ENCODE measurements around the gene REC114. TPM values are rescaled to one million over a fixed set of nuclear protein-coding genes. Genes with fewer than 3 reads are reported as not detected.

Gene REC114
- total RNA-seq, 1 experiment from 2014 or later = not detected

GRCh38 chr15:73539212-73540128 is 96.5 kb downstream of the REC114 start:
- 0 out of 2 replicates have a peak, but pooled peaks cover 3% of the 10 kb centered on the region for H3K9me2 ChIP-seq (ENCODE audit: insufficient read depth)
- H2AFZ ChIP-seq (ENCODE audit: low read depth, low read length, poor library complexity, severe bottlenecking) = no peak overlapping the region
- H3K4me3 ChIP-seq (replicated peaks in 1 of 2; ENCODE audit: low read depth in 1 of 2, low read length in 2 of 2) = no peak overlapping the region
- no peak overlapping the region for H3K9ac ChIP-seq (ENCODE audit: low read length)
- no peak for DNase-seq (ENCODE audit: low read depth, low spot score)
- no peak for TF ChIP-seq ZBTB33 (IDR thresholded peaks at IDR 0.05; ENCODE audit: extremely low read depth, insufficient replicate concordance, low read length)
- TF ChIP-seq CEBPB (IDR thresholded peaks at IDR 0.05; ENCODE audit: low read depth) = peak; percentile 51; the same call in 1 of the 2 replicates
- no peak for TF ChIP-seq ATF3 (IDR thresholded peaks at IDR 0.05)
- TF ChIP-seq RAD21 (IDR thresholded peaks at IDR 0.05; ENCODE audit: low read depth) = peak; percentile 25; the same call in 1 of the 2 replicates
- no peaks in the 10 kb centered on the region for H4K20me1 ChIP-seq (ENCODE audit: insufficient read depth)
- intact Hi-C loops (cut with micrococcal nuclease) = no loop called here
- no peaks in the 10 kb centered on the region for H3K27me3 ChIP-seq (ENCODE audit: insufficient read depth, low read length)
- H3K4me2 ChIP-seq (ENCODE audit: low read length) = peak overlapping the region; percentile 31; the same call in 1 of the 2 replicates
- H3K79me2 ChIP-seq (ENCODE audit: insufficient read depth, low read length) = no peaks in the 10 kb centered on the region
- CTCF ChIA-PET = interaction anchor here (0.7 kb wide), 2 partner anchors 135 to 788 kb away, joined by 3 read pairs; no protein-coding TSS in a partner anchor
- BruUV-seq (replicated peaks) = no TSS peak
- H3K27ac ChIP-seq (ENCODE audit: low read depth, low read length) = no peak overlapping the region
- H3K36me3 ChIP-seq (ENCODE audit: control insufficient read depth in 1 of 2, insufficient read depth in 2 of 2, low read length in 2 of 2) = no peaks in the 10 kb centered on the region
- RAD21 ChIA-PET (ENCODE audit: low non-redundant PET in 1 of 2, low total read pairs in 2 of 2, uncharacterized antibody in 2 of 2, unreplicated experiment in 2 of 2) = interaction anchor here in 1 of 2 experiments (0.6 kb wide), 1 partner anchor 95 kb away, joined by 3 read pairs; no protein-coding TSS in a partner anchor
- no peaks in the 10 kb centered on the region for H3K9me3 ChIP-seq (ENCODE audit: control insufficient read depth in 1 of 2, insufficient read depth in 1 of 2, low read depth in 1 of 2, low read length in 2 of 2)
- POLR2A ChIA-PET = no interaction called here
- ATAC-seq = peak; percentile 57
- peaks cover 10 to 12% of the 10 kb centered on the region in 2 experiments for H3K4me1 ChIP-seq (ENCODE audit: control insufficient read depth in 1 of 2, insufficient read depth in 2 of 2, low read length in 2 of 2)

- ATAC-seq (no peak), DNase-seq (ENCODE audit: low read depth, low spot score) (no peak)
- ChIA-PET RAD21 (ENCODE audit: low non-redundant PET in 1 of 2, low total read pairs in 2 of 2, uncharacterized antibody in 2 of 2, unreplicated experiment in 2 of 2) (no interaction called here), POLR2A (no interaction called here), CTCF (no interaction called here)
- intact Hi-C loops (cut with micrococcal nuclease) = no loop called here
- no peak overlapping the region for H3K4me3 ChIP-seq (replicated peaks in 1 of 2; ENCODE audit: low read depth in 1 of 2, low read length in 2 of 2)
- H3K27me3 ChIP-seq (ENCODE audit: insufficient read depth, low read length) = no peaks in the 10 kb centered on the region
- no peak overlapping the region for H2AFZ ChIP-seq (ENCODE audit: low read depth, low read length, poor library complexity, severe bottlenecking)
- no peaks in the 10 kb centered on the region for H3K9me3 ChIP-seq (ENCODE audit: control insufficient read depth in 1 of 2, insufficient read depth in 1 of 2, low read depth in 1 of 2, low read length in 2 of 2)
- no TSS peak for BruUV-seq (replicated peaks)
- H4K20me1 ChIP-seq (ENCODE audit: insufficient read depth) = no peaks in the 10 kb centered on the region
- H3K4me2 ChIP-seq (ENCODE audit: low read length) = no peak overlapping the region
- H3K36me3 ChIP-seq (ENCODE audit: control insufficient read depth in 1 of 2, insufficient read depth in 2 of 2, low read length in 2 of 2) = no peaks in the 10 kb centered on the region
- H3K27ac ChIP-seq (ENCODE audit: low read depth, low read length) = no peak overlapping the region
- no peak overlapping the region for H3K9ac ChIP-seq (ENCODE audit: low read length)
- no peaks in the 10 kb centered on the region for H3K79me2 ChIP-seq (ENCODE audit: insufficient read depth, low read length)
- peaks cover 10 to 12% of the 10 kb centered on the region in 2 experiments for H3K4me1 ChIP-seq (ENCODE audit: control insufficient read depth in 1 of 2, insufficient read depth in 2 of 2, low read length in 2 of 2)
- H3K9me2 ChIP-seq (ENCODE audit: insufficient read depth) = 0 out of 2 replicates have a peak, but pooled peaks cover 3% of the 10 kb centered on the region
- TF ChIP-seq EZH2phosphoT487 (IDR thresholded peaks at IDR 0.05; ENCODE audit: borderline replicate concordance) = no peak
- TF ChIP-seq SRF (IDR thresholded peaks at IDR 0.05; ENCODE audit: low read depth) = no peak
- no peak for TF ChIP-seq CTCF (IDR thresholded peaks at IDR 0.05 in 2 of 3, conservative IDR thresholded peaks at IDR 0.05 in 1 of 3; ENCODE audit: borderline replicate concordance in 1 of 3, insufficient read depth in 1 of 3, low read depth in 2 of 3, low read length in 2 of 3)
- no peak for TF ChIP-seq MAX (IDR thresholded peaks at IDR 0.05)
- no peak for TF ChIP-seq ZFX (IDR thresholded peaks at IDR 0.05)
- no peak for TF ChIP-seq POLR2AphosphoS5 (IDR thresholded peaks at IDR 0.05; ENCODE audit: low read depth, low read length)
- TF ChIP-seq POLR2A (IDR thresholded peaks at IDR 0.05; ENCODE audit: borderline replicate concordance, extremely low read depth, insufficient read depth, insufficient read length) = no peak
- TF ChIP-seq SIN3A (IDR thresholded peaks at IDR 0.05; ENCODE audit: low read depth) = no peak
- TF ChIP-seq YY1 (IDR thresholded peaks at IDR 0.05; ENCODE audit: extremely low read depth, insufficient replicate concordance, low read depth, low read length) = no peak
- no peak for TF ChIP-seq CBX3 (IDR thresholded peaks at IDR 0.05; ENCODE audit: low read depth)
- TF ChIP-seq CEBPB (IDR thresholded peaks at IDR 0.05; ENCODE audit: low read depth) = no peak
Measured at GRCh38 chr15:73540161-73540560, 97.2 kb downstream of the REC114 start.
